ENCODE measurements around the gene SPCS2.
"Not testable (repeated sequence)": the region's sequence is repeated elsewhere in the genome, so short reads cannot be mapped to it uniquely, and the experiment has no call there.

The SPCS2 gene

GRCh38 chr11:74950374-74950969, 1.4 kb downstream of the SPCS2 start:
- DNase-seq (ENCODE audit: low read depth) = no peak

- no peak for DNase-seq (ENCODE audit: low read depth)
These were observed 2.2 kb downstream of the SPCS2 start for GRCh38 chr11:74951226-74951625.

- no peak for DNase-seq (ENCODE audit: low read depth)
These were observed 3.7 kb downstream of the SPCS2 start for GRCh38 chr11:74952752-74953151.

- no peak for DNase-seq (ENCODE audit: low read depth)
These were observed 4.4 kb downstream of the SPCS2 start for GRCh38 chr11:74953451-74953850.

GRCh38 chr11:74954199-74954598, 5.1 kb downstream of the SPCS2 start:
- no peak for DNase-seq (ENCODE audit: low read depth)

GRCh38 chr11:74956397-74957015, 7.4 kb downstream of the SPCS2 start:
- no peak for DNase-seq (ENCODE audit: low read depth)

- DNase-seq (ENCODE audit: low read depth) = no peak
These were observed 9.0 kb downstream of the SPCS2 start for GRCh38 chr11:74957937-74958629.

- not testable (repeated sequence) for DNase-seq (ENCODE audit: low read depth)
These were observed 11.1 kb downstream of the SPCS2 start for GRCh38 chr11:74960128-74960527.

- DNase-seq (ENCODE audit: low read depth) = no peak
These were observed 17.6 kb downstream of the SPCS2 start for GRCh38 chr11:74966651-74967050.

- DNase-seq (ENCODE audit: low read depth) = no peak
These were observed 21.9 kb downstream of the SPCS2 start for GRCh38 chr11:74970852-74971395.

GRCh38 chr11:74971424-74971823, 22.4 kb downstream of the SPCS2 start:
- DNase-seq (ENCODE audit: low read depth) = no peak

- no peak for DNase-seq (ENCODE audit: low read depth)
These were observed 29.0 kb downstream of the SPCS2 start for GRCh38 chr11:74978041-74978440.

- DNase-seq (ENCODE audit: low read depth) = no peak
These were observed 31.6 kb downstream of the SPCS2 start for GRCh38 chr11:74980634-74981033.

GRCh38 chr11:74981888-74982287, 32.8 kb downstream of the SPCS2 start:
- no peak for DNase-seq (ENCODE audit: low read depth)

- DNase-seq (ENCODE audit: low read depth) = no peak
These were observed 35.0 kb downstream of the SPCS2 start for GRCh38 chr11:74984070-74984469.

GRCh38 chr11:74984730-74985129, 35.7 kb downstream of the SPCS2 start:
- no peak for DNase-seq (ENCODE audit: low read depth)

GRCh38 chr11:74988541-74989259, 39.6 kb downstream of the SPCS2 start, which contains the start of gene NEU3:
TSS of gene NEU3 (plus strand) at chr11:74988933. CDS start at chr11:74989061, 128 bp downstream.
- DNase-seq (ENCODE audit: low read depth) = peak; percentile 63

GRCh38 chr11:74989260-74989638, 40.2 kb downstream of the SPCS2 start:
- DNase-seq (ENCODE audit: low read depth) = no peak

GRCh38 chr11:74990150-74990549, 41.1 kb downstream of the SPCS2 start:
- DNase-seq (ENCODE audit: low read depth) = not testable (repeated sequence)

GRCh38 chr11:74990941-74991340, 41.9 kb downstream of the SPCS2 start:
- DNase-seq (ENCODE audit: low read depth) = no peak

- DNase-seq (ENCODE audit: low read depth) = no peak
These were observed 43.8 kb downstream of the SPCS2 start for GRCh38 chr11:74992852-74993251.

- DNase-seq (ENCODE audit: low read depth) = no peak
These were observed 51.9 kb downstream of the SPCS2 start for GRCh38 chr11:75000975-75001354.

Data from CMK (cell line).